PC-9 (cell line): ENCODE results near the gene KLF15.

Experiments used
- CTCF ChIP-seq: fragments of 200-600 bp; sonication (generic); conservative IDR thresholded peaks from 2 replicates; pipeline ENCODE4 v1.6.1; 2017; ENCODE audit warnings: mixed run types, antibody characterized with exemption, mild to moderate bottlenecking, moderate library complexity
- EZH2 ChIP-seq: fragments of 200-600 bp; sonication (generic); IDR thresholded peaks from 2 replicates; pipeline ENCODE4 v1.8.0; 2017; ENCODE audit warnings: antibody characterized with exemption, low read depth

GRCh38 chr3:126370606-126371005, 13.4 kb upstream of the KLF15 start:
- TF ChIP-seq CTCF = no peak
- no peak for TF ChIP-seq EZH2
